HUES6 (cell line): ENCODE measurements around the gene TMC7.

Source experiments
- H3K27ac ChIP-seq: 2 replicates; pipeline ENCODE4 v1.7.0; 2013; ENCODE audit warnings: low read depth, mild to moderate bottlenecking, low read length, inconsistent platforms
- H3K27me3 ChIP-seq: 2 replicates; pipeline ENCODE4 v1.6.1; 2013; ENCODE audit warnings: low read length; ENCODE audit not compliant: control insufficient read depth, insufficient read depth
- H3K36me3 ChIP-seq: 2 replicates; pipeline ENCODE4 v1.6.1; 2013; ENCODE audit warnings: low read length; ENCODE audit not compliant: control insufficient read depth, insufficient read depth
- H3K4me1 ChIP-seq: 2 replicates; pipeline ENCODE4 v1.6.1; 2013; ENCODE audit warnings: low read length; ENCODE audit not compliant: control insufficient read depth, insufficient read depth
- H3K4me3 ChIP-seq: 2 replicates; pipeline ENCODE4 v1.5.1; 2013; ENCODE audit warnings: low read depth, low read length
- H3K9ac ChIP-seq: one replicate; pipeline ENCODE4 v1.6.1; 2013; ENCODE audit warnings: mild to moderate bottlenecking, low read length
- H3K9me3 ChIP-seq: 2 replicates; pipeline ENCODE4 v1.6.1; 2013; ENCODE audit warnings: low read depth, low read length; ENCODE audit not compliant: control insufficient read depth, insufficient read depth

TMC7 gene

DNA sequence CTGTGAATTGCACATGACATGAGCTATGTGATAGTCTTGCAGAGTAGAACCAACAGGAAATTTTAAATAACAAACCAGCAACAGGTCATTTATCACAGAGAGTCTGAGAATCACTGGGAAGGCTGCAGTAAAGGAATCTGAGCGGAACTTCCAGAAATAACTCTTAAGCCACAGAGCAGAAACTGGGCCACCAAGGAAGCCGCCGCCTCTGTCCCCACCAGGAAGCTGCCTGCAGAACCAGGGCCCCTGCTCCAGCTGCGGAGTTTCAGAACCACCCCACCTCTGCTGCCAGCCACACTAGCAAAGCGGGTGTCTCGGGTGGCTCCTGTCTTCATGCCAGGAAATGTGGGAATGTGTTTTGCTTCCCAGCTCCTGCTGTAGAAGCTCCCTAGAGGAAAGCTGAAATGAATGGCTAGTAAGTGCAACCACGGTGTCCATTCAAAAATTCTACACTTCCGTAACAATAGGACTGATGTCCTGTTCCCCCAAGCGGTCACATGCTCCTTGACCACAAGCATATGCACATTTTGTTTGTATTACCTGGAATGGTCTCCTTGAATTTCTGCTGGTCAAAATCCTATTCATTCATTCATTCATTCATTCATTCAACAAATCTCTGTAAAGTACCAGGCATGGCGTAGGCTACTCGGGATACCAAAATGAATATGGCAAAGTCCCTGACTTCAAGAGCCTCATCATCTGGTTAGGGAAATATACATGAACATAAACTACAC lies 122.3 kb downstream of the TMC7 start:
- Histone ChIP-seq H3K9ac (no peak overlapping the region), H3K36me3 (no peaks in the 10 kb centered on the region), H3K27ac (no peak overlapping the region), H3K27me3 (no peaks in the 10 kb centered on the region), H3K9me3 (no peaks in the 10 kb centered on the region), H3K4me3 (no peak overlapping the region), H3K4me1 (peaks cover 12% of the 10 kb centered on the region)

- H3K9me3 ChIP-seq = no peaks in the 10 kb centered on the region
- no peak overlapping the region for H3K27ac ChIP-seq
- H3K27me3 ChIP-seq = no peaks in the 10 kb centered on the region
- H3K36me3 ChIP-seq = no peaks in the 10 kb centered on the region
- no peak overlapping the region for H3K4me3 ChIP-seq
- H3K4me1 ChIP-seq = peaks cover 12% of the 10 kb centered on the region
- H3K9ac ChIP-seq = no peak overlapping the region
Measured at GRCh38 chr16:19106625-19107020, 122.9 kb downstream of the TMC7 start.

- Histone ChIP-seq H3K9me3 (no peaks in the 10 kb centered on the region), H3K4me3 (no peak overlapping the region), H3K4me1 (peaks cover 16% of the 10 kb centered on the region), H3K27ac (no peak overlapping the region), H3K36me3 (no peaks in the 10 kb centered on the region), H3K27me3 (peaks cover 4% of the 10 kb centered on the region; the same call in 1 of the 2 replicates), H3K9ac (no peak overlapping the region)
Measured at GRCh38 chr16:19108409-19109287, 124.9 kb downstream of the TMC7 start.

GRCh38 chr16:19109288-19109664 lies 125.5 kb downstream of the TMC7 start:
- H3K9ac ChIP-seq = no peak overlapping the region

DNA sequence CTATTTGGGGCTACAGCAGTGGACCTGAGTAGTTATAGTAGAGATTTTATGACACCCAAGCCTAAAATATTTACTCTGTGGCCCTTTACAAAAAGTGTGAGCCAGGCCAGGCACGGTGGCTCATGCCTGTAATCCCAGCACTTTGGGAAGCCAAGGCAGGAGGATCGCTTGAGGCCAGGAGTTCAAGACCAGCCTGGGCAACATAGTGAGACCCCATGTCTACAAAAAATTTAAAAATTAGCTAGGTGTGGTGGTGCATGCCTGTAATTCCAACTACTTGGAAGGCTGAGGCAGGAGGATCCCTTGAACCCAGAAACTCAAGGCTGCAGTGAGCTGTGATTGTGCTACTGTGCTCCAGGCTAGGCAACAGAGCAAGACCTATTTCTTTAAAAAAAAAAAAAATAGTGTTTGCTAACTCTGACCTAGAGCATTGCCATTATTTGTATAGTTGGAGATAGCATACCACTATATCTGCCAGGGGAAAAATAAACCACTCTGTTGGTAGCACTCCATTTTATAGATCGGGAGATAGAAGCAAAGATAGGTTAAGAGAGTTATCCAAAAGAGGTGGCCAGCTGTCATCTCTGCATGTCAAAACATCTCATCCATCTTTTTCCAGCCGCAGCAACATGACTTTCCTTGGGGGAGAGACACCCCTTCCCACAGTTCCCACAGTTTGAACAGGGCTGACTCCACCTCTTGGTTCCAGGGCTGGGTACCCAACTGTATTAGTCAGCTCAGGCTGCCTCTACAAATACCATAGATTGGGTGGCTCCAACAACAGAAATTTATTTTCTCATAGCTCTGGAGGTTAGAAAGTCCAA lies 127.0 kb downstream of the TMC7 start:
- H3K27ac ChIP-seq = no peak overlapping the region
- H3K4me1 ChIP-seq = peaks cover 20% of the 10 kb centered on the region
- H3K27me3 ChIP-seq = peaks cover 22% of the 10 kb centered on the region
- no peaks in the 10 kb centered on the region for H3K36me3 ChIP-seq
- H3K9me3 ChIP-seq = no peaks in the 10 kb centered on the region
- H3K9ac ChIP-seq = no peak overlapping the region
- H3K4me3 ChIP-seq = no peak overlapping the region

More at GRCh38 chr16:19109288-19109664, 125.5 kb downstream of the TMC7 start:
- Histone ChIP-seq H3K27me3 (peaks cover 7% of the 10 kb centered on the region), H3K4me1 (peaks cover 16% of the 10 kb centered on the region), H3K9me3 (no peaks in the 10 kb centered on the region), H3K27ac (no peak overlapping the region), H3K36me3 (no peaks in the 10 kb centered on the region), H3K4me3 (no peak overlapping the region)

- Histone ChIP-seq H3K36me3 (no peaks in the 10 kb centered on the region), H3K4me3 (no peak overlapping the region), H3K27ac (no peak overlapping the region), H3K4me1 (peaks cover 24% of the 10 kb centered on the region), H3K27me3 (peaks cover 28% of the 10 kb centered on the region), H3K9ac (no peak overlapping the region), H3K9me3 (no peaks in the 10 kb centered on the region)
Measured at GRCh38 chr16:19112099-19112407, 128.3 kb downstream of the TMC7 start.
